HG03060 (cell line): ENCODE measurements around the gene TSC2.

ENCODE experiments used
- ATAC-seq: cut with Tn5 transposase; IDR thresholded peaks from one replicate; pipeline ENCODE4 v1.9.1; 2021; ENCODE audit warnings: low read depth, moderate number of reproducible peaks; ENCODE audit not compliant: unreplicated experiment

Gene TSC2

GRCh38 chr16:2042171-2042985 lies 5.4 kb upstream of the TSC2 start:
- ATAC-seq, result no peak

- no peak for ATAC-seq
Observed at GRCh38 chr16:2042986-2043666, 4.7 kb upstream of the TSC2 start.

GRCh38 chr16:2043667-2044451 lies 3.9 kb upstream of the TSC2 start:
- ATAC-seq, result no peak

GRCh38 chr16:2044541-2044940 lies 3.2 kb upstream of the TSC2 start:
- no peak for ATAC-seq

GRCh38 chr16:2045965-2046892 lies 1.6 kb upstream of the TSC2 start:
- ATAC-seq, result no peak

GRCh38 chr16:2046893-2047329 lies 874 bp upstream of the TSC2 start:
- no peak for ATAC-seq

- no peak for ATAC-seq
Observed at GRCh38 chr16:2048116-2048543, 345 bp downstream of the TSC2 start.

GRCh38 chr16:2053211-2053610 lies 5.4 kb downstream of the TSC2 start:
- ATAC-seq, result no peak

- no peak for ATAC-seq
Observed at GRCh38 chr16:2053897-2054296, 6.1 kb downstream of the TSC2 start.

GRCh38 chr16:2054543-2055245 lies 6.9 kb downstream of the TSC2 start:
- no peak for ATAC-seq

- no peak for ATAC-seq
Observed at GRCh38 chr16:2056077-2056476, 8.3 kb downstream of the TSC2 start.

- ATAC-seq, result no peak
Observed at GRCh38 chr16:2056681-2057407, 9.1 kb downstream of the TSC2 start.

GRCh38 chr16:2057438-2057837 lies 9.7 kb downstream of the TSC2 start:
- no peak for ATAC-seq

- no peak for ATAC-seq
Observed at GRCh38 chr16:2058420-2058819, 10.6 kb downstream of the TSC2 start.

- ATAC-seq, result no peak
Observed at GRCh38 chr16:2058872-2059271, 11.1 kb downstream of the TSC2 start.

GRCh38 chr16:2060346-2060745 lies 12.6 kb downstream of the TSC2 start:
- ATAC-seq, result no peak

GRCh38 chr16:2061023-2061422 lies 13.2 kb downstream of the TSC2 start:
- no peak for ATAC-seq

- no peak for ATAC-seq
Observed at GRCh38 chr16:2061526-2061925, 13.7 kb downstream of the TSC2 start.

- no peak for ATAC-seq
Observed at GRCh38 chr16:2062801-2063200, 15.0 kb downstream of the TSC2 start.
